Mucosa of stomach (tissue), 1 donor: ENCODE measurements around the gene CREB1.
"Not testable (repeated sequence)": the region's sequence is repeated elsewhere in the genome, so short reads cannot be mapped to it uniquely, and the experiment has no call there.

Experiments used
- H3K27me3 ChIP-seq: one replicate; pipeline ENCODE4 v1.7.0; 2013; ENCODE audit warnings: mild to moderate bottlenecking, low read length; ENCODE audit not compliant: control insufficient read depth, insufficient read depth
- H3K36me3 ChIP-seq: one replicate; pipeline ENCODE4 v1.7.0; 2013; ENCODE audit warnings: low read length; ENCODE audit not compliant: control insufficient read depth, insufficient read depth
- H3K4me1 ChIP-seq: one replicate; pipeline ENCODE4 v1.7.0; 2013; ENCODE audit warnings: mild to moderate bottlenecking, low read length; ENCODE audit not compliant: control insufficient read depth, insufficient read depth
- H3K4me3 ChIP-seq: one replicate; pipeline ENCODE4 v1.7.0; 2013; ENCODE audit warnings: low read length
- H3K9ac ChIP-seq: one replicate; pipeline ENCODE4 v1.7.0; 2013; ENCODE audit warnings: mild to moderate bottlenecking, low read length, moderate library complexity
- H3K9me3 ChIP-seq: one replicate; pipeline ENCODE4 v1.7.0; 2013; ENCODE audit warnings: mild to moderate bottlenecking, low read length, moderate library complexity; ENCODE audit not compliant: control insufficient read depth
- donor health status: Pancreatic carcinoma.

Gene CREB1

DNA sequence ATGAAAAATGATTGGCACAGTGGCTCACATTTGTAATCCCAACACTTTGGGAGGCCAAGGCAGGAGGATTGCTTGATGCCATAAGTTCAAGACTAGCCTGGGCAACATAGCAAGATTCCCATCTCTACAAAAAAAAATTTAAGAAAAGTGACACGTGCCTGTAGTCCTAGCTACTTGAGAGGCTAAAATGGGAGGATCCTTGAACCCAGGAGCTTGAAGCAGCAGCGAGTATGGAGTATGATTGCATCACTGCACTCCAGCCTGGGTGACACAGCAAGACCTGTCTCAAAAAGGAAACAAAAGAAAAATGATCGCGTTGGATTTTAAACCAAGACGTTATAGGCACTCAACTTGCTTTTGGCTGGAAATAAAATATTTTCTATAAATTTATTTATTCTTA, 37.8 kb upstream of the CREB1 start:
- no peaks in the 10 kb centered on the region for H3K9me3 ChIP-seq
- no peak overlapping the region for H3K4me3 ChIP-seq
- no peaks in the 10 kb centered on the region for H3K36me3 ChIP-seq
- no peak overlapping the region for H3K9ac ChIP-seq
- H3K4me1 ChIP-seq, result no peaks in the 10 kb centered on the region
- no peaks in the 10 kb centered on the region for H3K27me3 ChIP-seq

DNA sequence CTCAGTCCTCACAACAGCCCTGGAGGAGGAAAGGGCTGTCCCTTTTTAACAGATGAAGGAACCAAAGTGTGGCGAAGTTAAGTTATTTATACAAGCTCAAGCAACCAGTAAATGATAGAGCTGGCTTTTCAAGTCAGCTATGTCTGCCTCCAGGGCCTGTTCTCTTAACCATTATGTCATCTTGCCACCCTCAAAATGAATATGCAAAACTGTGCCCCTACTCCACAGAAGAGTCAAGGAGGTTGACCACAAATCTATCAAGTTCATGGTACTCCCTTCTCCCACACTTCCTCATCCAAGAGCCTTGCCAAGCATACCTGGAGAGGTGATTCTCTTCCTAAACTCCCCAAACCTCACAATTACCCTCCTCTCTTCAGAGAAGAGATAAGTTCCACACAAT, 37.3 kb upstream of the CREB1 start:
- Histone ChIP-seq H3K9ac (no peak overlapping the region), H3K4me1 (no peaks in the 10 kb centered on the region), H3K4me3 (no peak overlapping the region), H3K9me3 (no peaks in the 10 kb centered on the region), H3K27me3 (no peaks in the 10 kb centered on the region), H3K36me3 (no peaks in the 10 kb centered on the region)

DNA sequence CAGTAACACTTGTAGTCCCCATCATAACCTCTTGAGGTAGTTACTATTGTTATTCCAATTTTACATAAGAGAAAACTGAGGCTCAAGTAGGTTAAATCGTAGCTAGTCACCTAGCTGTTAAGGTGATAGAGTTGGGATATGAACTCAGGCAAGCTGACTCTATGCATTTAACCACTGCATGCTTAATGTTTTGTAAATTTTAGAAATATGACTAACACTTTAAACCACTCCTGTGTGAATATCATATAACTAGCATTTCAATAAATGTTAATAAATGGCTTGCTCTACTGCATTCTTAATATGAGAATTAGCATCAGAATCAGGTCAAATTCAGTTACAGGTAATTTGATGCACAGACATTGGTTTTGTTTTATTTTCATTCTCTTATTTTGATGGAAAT, 35.6 kb upstream of the CREB1 start:
- Histone ChIP-seq H3K9me3 (no peaks in the 10 kb centered on the region), H3K4me1 (no peaks in the 10 kb centered on the region), H3K9ac (no peak overlapping the region), H3K4me3 (no peak overlapping the region), H3K36me3 (no peaks in the 10 kb centered on the region), H3K27me3 (no peaks in the 10 kb centered on the region)

DNA sequence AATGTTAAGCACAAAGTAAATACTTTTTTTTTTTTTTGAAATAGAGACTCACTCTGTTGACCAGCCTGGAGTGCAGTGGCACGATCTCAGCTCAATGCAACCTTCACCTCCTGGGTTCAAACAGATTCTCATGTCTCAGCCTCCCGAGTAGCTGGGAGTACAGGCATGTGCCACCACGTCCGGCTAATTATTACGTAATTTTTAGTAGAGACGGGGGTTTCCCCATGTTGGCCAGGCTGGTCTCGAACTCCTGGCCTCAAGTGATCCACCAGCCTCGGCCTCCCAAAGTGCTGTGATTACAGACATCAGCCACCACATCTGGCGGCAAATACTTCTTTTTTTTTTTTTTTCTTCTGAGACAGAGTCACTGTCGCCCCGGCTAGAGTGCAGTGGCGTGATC, 32.8 kb upstream of the CREB1 start:
- not testable (repeated sequence) for H3K27me3 ChIP-seq, H3K4me3 ChIP-seq, H3K4me1 ChIP-seq

DNA sequence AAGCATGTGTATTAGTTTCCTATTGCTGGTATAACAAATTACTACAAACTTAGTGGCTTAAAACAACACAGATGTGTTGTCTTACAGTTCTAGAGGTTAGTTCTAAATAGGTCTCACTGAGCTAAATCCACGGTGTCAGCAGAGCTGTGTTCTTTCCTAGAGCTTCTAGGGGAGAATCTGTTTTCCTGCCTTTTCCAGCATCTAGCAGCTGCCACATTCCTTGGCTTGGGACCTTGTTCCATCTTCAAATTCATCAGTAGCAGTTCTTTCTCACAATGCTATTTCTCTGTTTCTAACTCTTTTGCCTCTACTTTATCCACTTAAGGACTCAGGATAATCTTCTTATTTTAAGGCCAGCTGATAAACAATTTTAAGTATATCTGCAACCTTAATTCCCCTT, 32.2 kb upstream of the CREB1 start:
- no peaks in the 10 kb centered on the region for H3K9me3 ChIP-seq
- no peaks in the 10 kb centered on the region for H3K4me1 ChIP-seq
- no peaks in the 10 kb centered on the region for H3K27me3 ChIP-seq
- H3K36me3 ChIP-seq, result no peaks in the 10 kb centered on the region
- H3K9ac ChIP-seq, result no peak overlapping the region
- H3K4me3 ChIP-seq, result no peak overlapping the region

More for the DNA sequence above, 32.8 kb upstream of the CREB1 start:
- H3K9me3 ChIP-seq, H3K36me3 ChIP-seq, H3K9ac ChIP-seq: not testable (repeated sequence)

DNA sequence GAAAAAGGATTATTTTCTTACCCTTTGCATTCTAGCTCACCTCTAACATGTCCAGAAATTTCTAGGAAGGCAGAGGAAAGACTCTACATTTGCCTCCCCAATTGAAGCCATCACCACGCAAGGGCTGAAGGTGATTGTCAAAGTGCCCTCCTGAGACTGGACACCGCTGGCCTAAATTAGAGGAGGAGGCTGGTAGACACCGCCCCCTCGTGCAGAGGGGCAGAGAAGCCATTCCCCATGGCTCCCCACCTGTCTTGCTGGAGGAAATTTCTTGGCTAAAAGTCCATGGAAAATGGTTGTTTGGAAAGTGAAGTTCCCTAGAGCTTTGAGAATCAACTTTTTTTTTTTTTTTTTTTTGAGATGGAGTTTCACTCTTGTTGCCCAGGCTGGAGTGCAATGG, 31.3 kb upstream of the CREB1 start:
- Histone ChIP-seq H3K36me3 (no peaks in the 10 kb centered on the region), H3K27me3 (no peaks in the 10 kb centered on the region), H3K9me3 (no peaks in the 10 kb centered on the region), H3K4me1 (no peaks in the 10 kb centered on the region), H3K9ac (no peak overlapping the region), H3K4me3 (no peak overlapping the region)

DNA sequence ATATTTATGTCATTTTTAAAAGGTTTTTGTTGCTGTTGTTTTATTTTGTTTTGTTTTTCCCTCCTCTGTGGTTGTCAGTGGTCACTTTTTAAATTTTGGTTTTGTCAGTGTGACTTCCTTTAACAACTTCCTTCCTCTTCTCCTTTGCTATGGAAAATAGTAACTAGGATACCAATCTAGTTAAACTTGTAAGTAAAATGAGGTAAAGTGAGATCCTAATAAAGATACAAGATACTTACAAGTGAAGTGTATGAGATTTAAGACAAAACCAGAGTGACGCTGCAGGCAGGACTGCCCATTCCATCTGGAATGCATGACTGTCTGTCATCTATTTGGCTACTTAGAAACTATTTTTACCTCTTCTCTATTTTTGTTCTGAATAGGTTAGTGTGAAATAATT, 30.6 kb upstream of the CREB1 start:
- no peak overlapping the region for H3K4me3 ChIP-seq
- no peaks in the 10 kb centered on the region for H3K4me1 ChIP-seq
- H3K9ac ChIP-seq, result no peak overlapping the region
- no peaks in the 10 kb centered on the region for H3K9me3 ChIP-seq
- no peaks in the 10 kb centered on the region for H3K27me3 ChIP-seq
- no peaks in the 10 kb centered on the region for H3K36me3 ChIP-seq

DNA sequence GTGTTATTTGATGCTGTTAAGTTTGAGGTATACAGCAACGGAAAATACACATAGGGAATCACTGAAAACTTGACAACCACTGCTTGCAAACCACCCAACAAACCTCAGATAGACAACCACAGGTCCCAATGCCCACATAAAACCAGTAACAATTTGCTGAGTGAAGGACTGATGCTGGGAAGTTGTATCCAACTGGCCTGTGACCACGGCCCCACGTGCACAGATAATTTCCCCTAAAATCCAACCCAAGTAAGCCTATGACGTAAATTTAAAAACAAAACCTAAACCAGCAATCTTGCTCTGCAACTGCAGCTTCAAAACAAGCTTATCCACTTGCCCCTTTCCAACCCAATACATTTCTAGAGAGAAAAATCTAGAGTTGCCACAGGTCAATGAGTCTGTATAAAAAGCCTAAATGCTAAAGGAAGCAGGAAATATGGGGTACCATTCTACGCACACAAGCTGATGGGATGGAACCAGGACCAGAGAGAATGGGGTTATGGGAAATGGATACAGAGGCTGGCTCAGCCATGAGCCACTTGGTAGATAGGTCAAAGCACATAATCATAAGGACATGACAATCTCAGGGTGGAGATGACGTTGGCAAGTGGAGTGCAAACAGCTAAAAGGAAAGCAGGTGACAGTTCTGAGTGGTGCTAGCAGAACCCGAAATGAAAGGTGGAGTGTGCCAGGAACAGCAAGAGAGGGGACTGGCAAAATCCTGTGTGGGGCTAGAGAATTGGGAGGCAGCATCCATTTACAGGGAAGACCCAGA, 27.8 kb upstream of the CREB1 start:
- H3K9ac ChIP-seq, result no peak overlapping the region
- no peaks in the 10 kb centered on the region for H3K9me3 ChIP-seq
- no peaks in the 10 kb centered on the region for H3K36me3 ChIP-seq
- H3K27me3 ChIP-seq, result no peaks in the 10 kb centered on the region
- no peak overlapping the region for H3K4me3 ChIP-seq
- H3K4me1 ChIP-seq, result peaks cover 5% of the 10 kb centered on the region

DNA sequence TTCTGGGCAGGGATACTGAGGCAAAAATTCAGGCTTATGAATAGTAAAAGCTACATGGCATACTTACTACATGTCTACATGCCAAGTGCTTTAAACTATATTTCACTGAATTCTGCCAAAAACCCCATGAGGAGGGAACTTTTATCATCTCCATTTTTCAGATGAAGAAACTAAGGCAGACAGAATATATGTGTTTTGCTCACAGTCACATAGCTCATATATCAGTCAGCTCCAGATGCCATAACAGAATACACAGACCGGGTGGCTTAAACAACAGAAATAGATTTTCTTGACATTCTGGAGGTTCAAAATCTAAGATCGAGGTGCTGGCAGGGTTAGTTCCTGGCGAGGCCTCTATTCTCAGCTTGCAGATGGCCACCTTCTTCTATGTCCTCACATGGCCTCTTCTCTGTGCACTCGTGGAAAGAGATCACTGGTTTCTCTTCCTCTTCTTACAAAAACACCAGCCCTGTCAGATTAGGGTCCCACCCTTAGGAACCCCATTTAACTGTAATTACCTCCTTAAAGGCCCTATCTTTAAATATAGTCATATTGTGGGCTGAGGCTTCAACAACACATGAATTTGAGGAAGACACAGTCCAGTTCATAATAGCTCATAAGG, 27.1 kb upstream of the CREB1 start:
- no peaks in the 10 kb centered on the region for H3K36me3 ChIP-seq
- no peaks in the 10 kb centered on the region for H3K27me3 ChIP-seq
- H3K9ac ChIP-seq, result no peak overlapping the region
- H3K4me1 ChIP-seq, result peaks cover 5% of the 10 kb centered on the region
- H3K4me3 ChIP-seq, result no peak overlapping the region
- no peaks in the 10 kb centered on the region for H3K9me3 ChIP-seq

DNA sequence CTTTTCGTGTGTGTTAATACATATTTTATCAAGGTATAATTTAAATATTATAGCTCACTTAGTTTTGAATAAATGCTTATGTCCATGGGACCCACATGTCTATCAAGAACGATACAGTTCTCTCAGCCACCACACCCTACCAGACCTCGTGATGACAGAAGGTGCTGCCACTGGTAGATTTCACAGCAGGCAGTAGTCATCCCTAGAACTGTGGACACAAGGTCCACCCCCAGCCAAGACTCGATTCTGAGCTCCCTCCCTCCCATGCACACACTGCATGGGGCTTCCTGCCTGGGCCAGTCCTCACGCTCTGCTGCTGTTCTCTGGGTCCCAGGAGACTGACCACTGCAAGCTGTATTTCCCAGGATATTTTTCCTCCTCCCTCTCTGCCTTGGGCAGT, 26.5 kb upstream of the CREB1 start:
- Histone ChIP-seq H3K9me3 (no peaks in the 10 kb centered on the region), H3K36me3 (no peaks in the 10 kb centered on the region), H3K9ac (no peak overlapping the region), H3K4me3 (no peak overlapping the region), H3K4me1 (peaks cover 5% of the 10 kb centered on the region), H3K27me3 (no peaks in the 10 kb centered on the region)

DNA sequence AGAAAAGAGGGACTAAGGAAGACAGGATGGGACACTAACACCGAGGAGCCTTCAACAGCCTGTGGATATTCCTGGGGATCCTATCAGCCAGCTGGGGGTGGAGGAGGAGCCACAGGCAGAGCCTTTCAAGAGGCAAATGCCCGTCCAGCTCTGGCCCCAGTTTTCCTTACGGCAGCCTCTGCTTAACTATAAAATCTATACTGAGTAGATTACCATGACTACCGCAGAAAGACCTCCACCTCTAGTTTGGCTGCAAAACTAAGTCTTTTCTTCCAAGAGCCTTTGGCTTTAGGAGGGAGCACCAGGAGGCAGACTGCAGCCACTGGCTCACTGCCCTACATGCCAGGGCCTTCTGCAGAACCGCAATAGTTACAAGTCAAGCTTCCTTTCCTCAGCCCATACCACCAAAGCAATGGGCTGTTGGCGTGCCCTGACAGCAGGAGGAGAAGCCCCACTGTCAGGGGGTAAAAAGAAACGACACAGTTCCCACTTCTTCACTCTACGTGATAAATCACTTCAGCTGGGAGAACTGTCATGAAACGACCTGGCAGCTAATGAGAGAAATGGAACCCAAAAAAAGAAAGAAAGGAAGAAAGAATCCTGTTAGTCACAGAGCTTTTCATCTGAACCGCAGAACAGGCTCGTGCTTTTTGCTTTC, 25.1 kb upstream of the CREB1 start:
- no peaks in the 10 kb centered on the region for H3K27me3 ChIP-seq
- H3K9me3 ChIP-seq, result no peaks in the 10 kb centered on the region
- H3K4me1 ChIP-seq, result peaks cover 5% of the 10 kb centered on the region
- H3K4me3 ChIP-seq, result no peak overlapping the region
- no peaks in the 10 kb centered on the region for H3K36me3 ChIP-seq
- H3K9ac ChIP-seq, result peak overlapping the region; percentile 26

DNA sequence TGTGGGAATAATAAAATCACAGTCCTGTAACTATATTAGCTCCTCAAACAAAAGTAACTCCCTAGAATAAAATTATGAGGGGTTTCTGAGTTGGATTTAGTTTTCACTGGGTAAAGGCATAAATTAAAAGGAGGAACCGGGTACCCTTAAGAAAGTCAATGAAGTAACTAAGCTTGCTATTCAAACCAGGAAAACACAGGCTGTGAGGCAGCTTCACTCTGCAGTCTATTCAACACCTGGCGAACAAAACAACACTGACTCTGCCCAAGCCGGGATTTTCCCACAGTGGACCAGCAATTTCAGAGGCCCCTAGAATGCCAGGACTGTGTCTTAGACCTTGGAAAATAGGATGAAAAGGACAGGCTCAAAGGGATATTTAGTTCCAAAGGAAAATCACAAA, 24.6 kb upstream of the CREB1 start:
- Histone ChIP-seq H3K36me3 (no peaks in the 10 kb centered on the region), H3K9me3 (no peaks in the 10 kb centered on the region), H3K4me3 (no peak overlapping the region), H3K27me3 (no peaks in the 10 kb centered on the region), H3K4me1 (peaks cover 5% of the 10 kb centered on the region), H3K9ac (peak overlapping the region; percentile 26)
